WTC11 (cell line): Measurements from ENCODE around the gene CERS4. TPM values are rescaled to one million over a fixed set of nuclear protein-coding genes. Genes with fewer than 3 reads are reported as not detected.
"Not testable (repeated sequence)": the region's sequence is repeated elsewhere in the genome, so short reads cannot be mapped to it uniquely, and the experiment has no call there.

Experiments used
- ATAC-seq: fragments of 200-7000 bp; cut with Tn5 transposase; 2 replicates; pipeline ENCODE4 v1.10.0; 2021; ENCODE audit warnings: mild to moderate bottlenecking, moderate library complexity
- CTCF ChIA-PET: fragments of 300-600 bp; sonication (Branson Sonifier 250); formaldehyde crosslinking; loops from one replicate; lab custom pipeline; 2021; ENCODE audit warnings: antibody characterized with exemption; lab: Charles Lee
- POLR2A ChIA-PET: fragments of 350-600 bp; sonication (Branson Sonifier 250); formaldehyde crosslinking; loops from one replicate; lab custom pipeline; 2021; ENCODE audit warnings: antibody characterized with exemption; lab: Charles Lee
- DNase-seq: peaks from one replicate; pipeline ENCODE4 v3.0.0; 2021; ENCODE audit warnings: low spot score
- H3K27ac Mint-ChIP-seq: 2 replicates; pipeline ENCODE4 v1.8.0; 2021; ENCODE audit warnings: mixed read lengths
- H3K27me3 Mint-ChIP-seq: 2 replicates; pipeline ENCODE4 v1.8.0; 2021; ENCODE audit warnings: low read depth, mild to moderate bottlenecking, moderate library complexity, mixed read lengths
- H3K36me3 Mint-ChIP-seq: 2 replicates; pipeline ENCODE4 v1.8.0; 2021; ENCODE audit warnings: mixed read lengths
- H3K4me1 Mint-ChIP-seq: 2 replicates; pipeline ENCODE4 v1.8.0; 2022; ENCODE audit warnings: mixed read lengths
- H3K4me3 Mint-ChIP-seq: 2 replicates; pipeline ENCODE4 v1.8.0; 2021; ENCODE audit warnings: mild to moderate bottlenecking, moderate library complexity, mixed read lengths
- H3K9me3 Mint-ChIP-seq: 2 replicates; pipeline ENCODE4 v1.8.0; 2021; ENCODE audit warnings: mixed read lengths
- CBFB ChIP-seq: sonication (generic); formaldehyde crosslinking; IDR thresholded peaks from 2 replicates; pipeline ENCODE4 v1.8.1; 2022; ENCODE audit warnings: mild to moderate bottlenecking, low read depth, missing genetic modification reagents
- E2F1 ChIP-seq: sonication (generic); formaldehyde crosslinking; IDR thresholded peaks from 2 replicates; pipeline ENCODE4 v1.8.0; 2022; ENCODE audit warnings: mild to moderate bottlenecking, missing genetic modification reagents
- ERG ChIP-seq: fragments of 250-450 bp; sonication (Bioruptor Pico); IDR thresholded peaks from 2 replicates; pipeline ENCODE4 v1.8.0; 2021; ENCODE audit warnings: mild to moderate bottlenecking
- MAX ChIP-seq: sonication (generic); formaldehyde crosslinking; IDR thresholded peaks from 2 replicates; pipeline ENCODE4 v1.8.0; 2022; ENCODE audit warnings: mild to moderate bottlenecking, missing genetic modification reagents
- NR1H2 ChIP-seq: sonication (generic); formaldehyde crosslinking; IDR thresholded peaks from 2 replicates; pipeline ENCODE4 v1.9.0; 2021; ENCODE audit warnings: mild to moderate bottlenecking, moderate library complexity, missing genetic modification reagents
- SMAD4 ChIP-seq: sonication (generic); formaldehyde crosslinking; IDR thresholded peaks from 2 replicates; pipeline ENCODE4 v1.8.0; 2022; ENCODE audit warnings: mild to moderate bottlenecking, missing genetic modification reagents
- STAT6 ChIP-seq: sonication (generic); formaldehyde crosslinking; conservative IDR thresholded peaks from 2 replicates; pipeline ENCODE4 v1.8.1; 2023; ENCODE audit warnings: mild to moderate bottlenecking, low read depth, missing genetic modification reagents, moderate library complexity
- ZNF121 ChIP-seq: sonication (generic); formaldehyde crosslinking; IDR thresholded peaks from 2 replicates; pipeline ENCODE4 v1.8.0; 2023; ENCODE audit warnings: missing genetic modification reagents
- ZNF219 ChIP-seq: sonication (generic); formaldehyde crosslinking; IDR thresholded peaks from 2 replicates; pipeline ENCODE4 v1.8.0; 2023; ENCODE audit warnings: missing genetic modification reagents, mild to moderate bottlenecking, borderline replicate concordance
- ZNF232 ChIP-seq: sonication (generic); formaldehyde crosslinking; IDR thresholded peaks from 2 replicates; pipeline ENCODE4 v1.8.0; 2022; ENCODE audit warnings: mild to moderate bottlenecking, missing genetic modification reagents
- ZNF263 ChIP-seq: sonication (generic); formaldehyde crosslinking; IDR thresholded peaks from 2 replicates; pipeline ENCODE4 v1.8.1; 2022; ENCODE audit warnings: low read depth, mild to moderate bottlenecking, moderate library complexity, missing genetic modification reagents
- total RNA-seq: library from RNA; stranded (reverse); gene quantifications from 3 replicates; pipeline ENCODE4 v1.2.3, GENCODE V29; 2021
- TF ChIP-seq, protein P1 (sequence below): sonication (generic); formaldehyde crosslinking; IDR thresholded peaks from 2 replicates; pipeline ENCODE4 v1.8.1; 2022; ENCODE audit warnings: low read depth, mild to moderate bottlenecking, moderate library complexity, missing genetic modification reagents, borderline replicate concordance
- TF ChIP-seq, protein P2 (sequence below): sonication (generic); formaldehyde crosslinking; IDR thresholded peaks from 2 replicates; pipeline ENCODE4 v1.8.1; 2023; ENCODE audit warnings: mild to moderate bottlenecking, moderate library complexity, missing genetic modification reagents

CERS4 gene
- total RNA-seq, 1 experiment from 2014 or later: 116 TPM

GRCh38 chr19:8214802-8215201 is 5.6 kb downstream of the CERS4 start:
- H3K27ac Mint-ChIP-seq: peak overlapping the region; percentile 84; the same call in 1 of the 2 replicates
- ChIA-PET POLR2A (no interaction called here), CTCF (interaction anchor here (1.5 kb wide), 1 partner anchor 212 kb away, joined by 3 read pairs; no protein-coding TSS in a partner anchor)
- DNase-seq: no peak
- H3K36me3 Mint-ChIP-seq: peaks cover 29% of the 10 kb centered on the region
- no peaks in the 10 kb centered on the region for H3K9me3 Mint-ChIP-seq
- no peaks in the 10 kb centered on the region for H3K27me3 Mint-ChIP-seq
- no peak for ATAC-seq
- peaks cover 38% of the 10 kb centered on the region for H3K4me1 Mint-ChIP-seq
- H3K4me3 Mint-ChIP-seq: no peak overlapping the region
- TF ChIP-seq ZNF263 (CRISPR knock-in tag): 0 out of 2 replicates have a peak, but pooled peaks have one; percentile 65
- TF ChIP-seq CBFB: no peak

- H3K27ac Mint-ChIP-seq: no peak overlapping the region
- no peak for TF ChIP-seq SMAD4
- TF ChIP-seq, protein P1, sequence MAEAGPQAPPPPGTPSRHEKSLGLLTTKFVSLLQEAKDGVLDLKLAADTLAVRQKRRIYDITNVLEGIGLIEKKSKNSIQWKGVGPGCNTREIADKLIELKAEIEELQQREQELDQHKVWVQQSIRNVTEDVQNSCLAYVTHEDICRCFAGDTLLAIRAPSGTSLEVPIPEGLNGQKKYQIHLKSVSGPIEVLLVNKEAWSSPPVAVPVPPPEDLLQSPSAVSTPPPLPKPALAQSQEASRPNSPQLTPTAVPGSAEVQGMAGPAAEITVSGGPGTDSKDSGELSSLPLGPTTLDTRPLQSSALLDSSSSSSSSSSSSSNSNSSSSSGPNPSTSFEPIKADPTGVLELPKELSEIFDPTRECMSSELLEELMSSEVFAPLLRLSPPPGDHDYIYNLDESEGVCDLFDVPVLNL (CRISPR knock-in tag): no peak
- ATAC-seq (no peak), DNase-seq (no peak)
- H3K36me3 Mint-ChIP-seq: peaks cover 24% of the 10 kb centered on the region
- H3K27me3 Mint-ChIP-seq: no peaks in the 10 kb centered on the region
- ChIA-PET CTCF (no interaction called here), POLR2A (no interaction called here)
- H3K4me3 Mint-ChIP-seq: no peak overlapping the region
- H3K9me3 Mint-ChIP-seq: no peaks in the 10 kb centered on the region
- H3K4me1 Mint-ChIP-seq: peaks cover 28% of the 10 kb centered on the region
Observed at GRCh38 chr19:8215783-8216182, 6.6 kb downstream of the CERS4 start.

- no peak overlapping the region for H3K27ac Mint-ChIP-seq
- TF ChIP-seq E2F1: no peak
- TF ChIP-seq ZNF121: peak; percentile 73; the same call in 1 of the 2 replicates
- no peak overlapping the region for H3K4me3 Mint-ChIP-seq
- no peaks in the 10 kb centered on the region for H3K27me3 Mint-ChIP-seq
- CTCF ChIA-PET: no interaction called here
- peaks cover 24% of the 10 kb centered on the region for H3K36me3 Mint-ChIP-seq
- POLR2A ChIA-PET: no interaction called here
- H3K9me3 Mint-ChIP-seq: no peaks in the 10 kb centered on the region
- DNase-seq (no peak), ATAC-seq (no peak)
- peaks cover 24% of the 10 kb centered on the region for H3K4me1 Mint-ChIP-seq
Observed at GRCh38 chr19:8216357-8216756, 7.2 kb downstream of the CERS4 start.

GRCh38 chr19:8218127-8218526 is 9.0 kb downstream of the CERS4 start:
- peak overlapping the region; percentile 28; the same call in 1 of the 2 replicates for H3K27ac Mint-ChIP-seq
- ATAC-seq, H3K9me3 Mint-ChIP-seq, DNase-seq, H3K4me3 Mint-ChIP-seq, POLR2A ChIA-PET, H3K27me3 Mint-ChIP-seq, CTCF ChIA-PET: not testable (repeated sequence)
- H3K36me3 Mint-ChIP-seq: peaks cover 18% of the 10 kb centered on the region
- H3K4me1 Mint-ChIP-seq: peaks cover 13% of the 10 kb centered on the region

- POLR2A ChIA-PET: no interaction called here
- peak overlapping the region; percentile 45; the same call in 1 of the 2 replicates for H3K27ac Mint-ChIP-seq
- TF ChIP-seq, protein P2, sequence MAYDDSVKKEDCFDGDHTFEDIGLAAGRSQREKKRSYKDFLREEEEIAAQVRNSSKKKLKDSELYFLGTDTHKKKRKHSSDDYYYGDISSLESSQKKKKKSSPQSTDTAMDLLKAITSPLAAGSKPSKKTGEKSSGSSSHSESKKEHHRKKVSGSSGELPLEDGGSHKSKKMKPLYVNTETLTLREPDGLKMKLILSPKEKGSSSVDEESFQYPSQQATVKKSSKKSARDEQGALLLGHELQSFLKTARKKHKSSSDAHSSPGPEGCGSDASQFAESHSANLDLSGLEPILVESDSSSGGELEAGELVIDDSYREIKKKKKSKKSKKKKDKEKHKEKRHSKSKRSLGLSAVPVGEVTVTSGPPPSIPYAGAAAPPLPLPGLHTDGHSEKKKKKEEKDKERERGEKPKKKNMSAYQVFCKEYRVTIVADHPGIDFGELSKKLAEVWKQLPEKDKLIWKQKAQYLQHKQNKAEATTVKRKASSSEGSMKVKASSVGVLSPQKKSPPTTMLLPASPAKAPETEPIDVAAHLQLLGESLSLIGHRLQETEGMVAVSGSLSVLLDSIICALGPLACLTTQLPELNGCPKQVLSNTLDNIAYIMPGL (CRISPR knock-in tag): no peak
- TF ChIP-seq ZNF232 (CRISPR knock-in tag) (no peak), STAT6 (no peak), ERG (CRISPR knock-in tag) (no peak), NR1H2 (no peak), MAX (CRISPR knock-in tag) (no peak), ZNF219 (CRISPR knock-in tag) (no peak)
Observed at GRCh38 chr19:8220481-8220880, 11.3 kb downstream of the CERS4 start.

More at GRCh38 chr19:8220481-8220880, 11.3 kb downstream of the CERS4 start:
- H3K36me3 Mint-ChIP-seq: peaks cover 16% of the 10 kb centered on the region
- ATAC-seq (no peak), DNase-seq (no peak)
- no peaks in the 10 kb centered on the region for H3K27me3 Mint-ChIP-seq
- CTCF ChIA-PET: interaction anchor here (1.1 kb wide), 1 partner anchor 133 kb away, joined by 4 read pairs; no protein-coding TSS in a partner anchor
- no peaks in the 10 kb centered on the region for H3K9me3 Mint-ChIP-seq
- no peak overlapping the region for H3K4me3 Mint-ChIP-seq
- peaks cover 13% of the 10 kb centered on the region for H3K4me1 Mint-ChIP-seq
